OCI-LY7 (cell line): ENCODE results near the gene CTTNBP2.

Experiments used
- CTCF ChIP-seq: fragments of 200-600 bp; sonication (generic); conservative IDR thresholded peaks from 2 replicates; pipeline ENCODE4 v1.5.1; 2014; ENCODE audit warnings: mild to moderate bottlenecking, antibody characterized with exemption, low read length, moderate library complexity, mixed read lengths
- EZH2phosphoT487 ChIP-seq: fragments of 200-600 bp; sonication (generic); IDR thresholded peaks from 2 replicates; pipeline ENCODE4 v1.6.1; 2018; ENCODE audit warnings: low read depth, borderline replicate concordance, mild to moderate bottlenecking, mixed run types, antibody characterized with exemption, low read length, moderate library complexity, mixed read lengths

DNA sequence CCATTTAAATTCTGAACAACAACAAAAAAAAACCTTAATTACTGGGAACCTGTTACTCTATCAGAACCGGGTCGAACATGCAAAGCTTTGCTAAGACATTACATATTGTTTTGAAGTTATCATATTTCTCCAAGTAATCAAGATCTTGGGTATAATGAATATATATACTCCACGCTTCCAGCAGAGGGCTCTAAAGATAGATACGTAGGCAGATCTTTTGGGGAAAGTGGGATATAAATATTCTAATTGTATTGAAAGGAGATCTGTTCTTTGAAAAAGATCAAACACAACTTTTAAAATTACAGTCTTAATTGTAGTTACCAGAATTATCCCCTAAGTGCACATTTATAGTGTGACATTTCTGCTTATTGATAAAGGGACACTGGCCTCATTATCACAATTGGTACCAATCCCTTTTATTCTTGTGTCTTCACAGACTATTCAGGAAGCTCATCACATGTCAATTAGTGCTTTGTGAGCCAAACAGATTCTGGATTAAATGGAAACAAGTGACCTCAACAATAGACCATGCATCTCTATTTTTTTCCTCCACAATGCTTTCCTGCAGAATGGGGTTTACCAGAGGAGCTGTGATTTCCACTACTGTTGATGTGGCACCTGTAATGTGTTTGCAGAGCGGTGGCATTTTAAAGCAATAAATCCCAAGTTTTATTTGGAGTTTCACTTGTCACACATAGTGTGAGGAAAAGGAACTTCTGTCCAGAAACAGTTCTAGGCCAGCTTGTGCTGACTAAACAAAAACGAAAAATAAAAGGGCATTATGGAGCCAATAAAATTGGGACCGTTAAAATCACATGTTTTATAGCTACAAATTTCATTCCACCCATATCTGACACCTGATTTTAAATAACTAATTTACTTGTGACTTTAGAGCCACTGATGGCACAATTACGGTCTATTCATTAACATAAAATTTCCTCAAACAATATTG lies 122.4 kb downstream of the CTTNBP2 start:
- peak; percentile 74 for TF ChIP-seq CTCF
- no peak for TF ChIP-seq EZH2phosphoT487
